Posterior vena cava (tissue), 2 donors: ENCODE data around the gene GLTP. TPM values are rescaled to one million over a fixed set of nuclear protein-coding genes. Genes with fewer than 3 reads are reported as not detected.

Experiments
- DNase-seq: peaks from one replicate; pipeline ENCODE4 v3.0.0-alpha.2; 2020; ENCODE audit warnings: low spot score
- intact Hi-C, 2 donors: fragments of 100-400 bp; cut with DNase I; formaldehyde crosslinking; loops; one replicate each; pipeline versions ENCODE4 v1.14.1 to v1.14.2; 2022 to 2023
- total RNA-seq, 2 donors: library from RNA; stranded (reverse); fragmentation: NEBNext Ultra II Directional; extraction: Animal tissue kit (Norgen Biotek cat#: 25700); gene quantifications; one replicate each; pipeline ENCODE4 v1.2.1, GENCODE V29; 2021
- donor health status: DM: yes; HTN: yes; CAD: no.
- donor health status: DM: yes; HTN: yes; CAD: no.

GLTP gene
- total RNA-seq, 2 donors from 2014 or later: 34.9 to 36.4 TPM

- no peak for DNase-seq
- intact Hi-C loops: no loop called here
Measured at GRCh38 chr12:109831365-109831764, 49.0 kb downstream of the GLTP start.

GRCh38 chr12:109830718-109831117, 49.6 kb downstream of the GLTP start:
- DNase-seq: no peak
- intact Hi-C loops: no loop called here

GRCh38 chr12:109830267-109830666, 50.1 kb downstream of the GLTP start:
- DNase-seq: no peak
- intact Hi-C loops: no loop called here

GRCh38 chr12:109829667-109830066, 50.7 kb downstream of the GLTP start:
- DNase-seq: no peak
- intact Hi-C loops: no loop called here

- no peak for DNase-seq
- intact Hi-C loops: no loop called here
Measured at GRCh38 chr12:109828754-109829511, 51.4 kb downstream of the GLTP start.

- peak; percentile 88 for DNase-seq
- intact Hi-C loops: no loop called here
Measured at GRCh38 chr12:109827566-109828550, 52.5 kb downstream of the GLTP start.

GRCh38 chr12:109827080-109827479, 53.3 kb downstream of the GLTP start:
- intact Hi-C loops: no loop called here
- DNase-seq: no peak

GRCh38 chr12:109824731-109825130, 55.6 kb downstream of the GLTP start:
- intact Hi-C loops: loop anchor here in 1 of 2 donors (1.0 kb wide), 1 partner anchor 39 kb away; no protein-coding TSS in a partner anchor
- DNase-seq: no peak

GRCh38 chr12:109822951-109823411, 57.4 kb downstream of the GLTP start:
- DNase-seq: no peak
- intact Hi-C loops: no loop called here

GRCh38 chr12:109822416-109822815, 57.9 kb downstream of the GLTP start:
- intact Hi-C loops: no loop called here
- no peak for DNase-seq

GRCh38 chr12:109821968-109822367, 58.4 kb downstream of the GLTP start:
- DNase-seq: no peak
- intact Hi-C loops: no loop called here

GRCh38 chr12:109820816-109821381, 59.4 kb downstream of the GLTP start:
- DNase-seq: no peak
- intact Hi-C loops: no loop called here

- intact Hi-C loops: no loop called here
- DNase-seq: no peak
Measured at GRCh38 chr12:109818905-109819500, 61.3 kb downstream of the GLTP start.

GRCh38 chr12:109818253-109818652, 62.1 kb downstream of the GLTP start:
- intact Hi-C loops: no loop called here
- no peak for DNase-seq

- intact Hi-C loops: no loop called here
- no peak for DNase-seq
Measured at GRCh38 chr12:109817627-109818231, 62.6 kb downstream of the GLTP start.

GRCh38 chr12:109816870-109817269, 63.5 kb downstream of the GLTP start:
- intact Hi-C loops: no loop called here
- DNase-seq: no peak

GRCh38 chr12:109815757-109816617, 64.4 kb downstream of the GLTP start:
- DNase-seq: no peak
- intact Hi-C loops: no loop called here

GRCh38 chr12:109815225-109815624, 65.1 kb downstream of the GLTP start:
- DNase-seq: no peak
- intact Hi-C loops: no loop called here
